T-helper 1 cell treated with Interleukin-12 subunit alpha and Interleukin-12 subunit beta and Interleukin-4 antibody, amounts not matched to agents 30 ng/mL and 1 ng/mL, for 36 hours (primary cell): ENCODE data around the gene HDAC4. TPM values are rescaled to one million over a fixed set of nuclear protein-coding genes. Genes with fewer than 3 reads are reported as not detected.

Experiments
- intact Hi-C: fragments of 100-400 bp; cut with micrococcal nuclease; formaldehyde crosslinking; loops from one replicate; pipeline ENCODE4 v1.15.1; 2024
- total RNA-seq: library from RNA; stranded (reverse); gene quantifications from 2 replicates; pipeline ENCODE4 v1.2.3, GENCODE V29; 2022

Gene HDAC4
- total RNA-seq, 1 donor from 2014 or later: 82.1 TPM

- intact Hi-C loops: no loop called here
These were observed 70.7 kb downstream of the HDAC4 start for GRCh38 chr2:239329972-239330572.

GRCh38 chr2:239329284-239329971 is 71.4 kb downstream of the HDAC4 start:
- intact Hi-C loops: no loop called here

- intact Hi-C loops: no loop called here
These were observed 72.2 kb downstream of the HDAC4 start for GRCh38 chr2:239328351-239329191.

DNA sequence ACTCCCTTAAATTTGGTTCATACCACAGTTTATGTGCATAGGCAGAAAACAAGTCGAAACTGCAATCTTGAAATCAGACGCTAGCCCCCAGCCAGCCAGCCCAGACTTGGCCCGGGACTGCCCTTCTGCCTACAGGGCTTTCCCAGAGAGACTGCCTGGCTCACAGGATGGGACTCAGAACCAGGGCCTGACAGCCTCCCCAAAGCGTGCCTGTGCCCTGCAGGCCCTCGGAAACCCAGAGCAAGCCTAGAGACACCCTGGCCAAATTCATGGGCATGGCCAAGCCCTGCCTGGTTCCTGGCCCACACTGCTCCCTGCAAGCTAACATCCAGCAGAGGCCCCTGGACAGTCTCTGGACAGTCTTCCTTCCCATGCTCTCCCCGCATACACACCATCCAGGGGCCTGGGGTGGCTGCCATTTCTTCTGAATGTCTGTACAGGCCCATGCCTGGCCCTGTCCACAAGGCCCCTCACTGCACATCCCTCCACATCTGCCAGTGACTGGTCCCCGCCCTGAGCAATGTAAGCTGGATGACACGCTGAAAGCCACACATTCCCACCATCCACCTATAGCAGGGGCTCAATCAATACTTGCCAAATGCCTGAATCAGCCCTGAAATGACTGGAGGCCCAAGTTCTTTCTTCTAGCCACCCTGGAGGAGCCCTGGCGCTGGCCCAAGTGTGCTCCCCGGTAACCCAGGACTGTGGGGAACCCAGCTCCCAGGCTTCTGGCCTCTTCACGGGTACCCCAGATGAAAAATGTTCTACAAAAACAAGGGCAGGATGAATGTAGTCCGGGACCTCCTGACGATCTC is 73.1 kb downstream of the HDAC4 start:
- intact Hi-C loops: loop anchor here (1.0 to 2.0 kb wide), 7 partner anchors 8 to 74 kb away; partner anchors contain the start of gene HDAC4

DNA sequence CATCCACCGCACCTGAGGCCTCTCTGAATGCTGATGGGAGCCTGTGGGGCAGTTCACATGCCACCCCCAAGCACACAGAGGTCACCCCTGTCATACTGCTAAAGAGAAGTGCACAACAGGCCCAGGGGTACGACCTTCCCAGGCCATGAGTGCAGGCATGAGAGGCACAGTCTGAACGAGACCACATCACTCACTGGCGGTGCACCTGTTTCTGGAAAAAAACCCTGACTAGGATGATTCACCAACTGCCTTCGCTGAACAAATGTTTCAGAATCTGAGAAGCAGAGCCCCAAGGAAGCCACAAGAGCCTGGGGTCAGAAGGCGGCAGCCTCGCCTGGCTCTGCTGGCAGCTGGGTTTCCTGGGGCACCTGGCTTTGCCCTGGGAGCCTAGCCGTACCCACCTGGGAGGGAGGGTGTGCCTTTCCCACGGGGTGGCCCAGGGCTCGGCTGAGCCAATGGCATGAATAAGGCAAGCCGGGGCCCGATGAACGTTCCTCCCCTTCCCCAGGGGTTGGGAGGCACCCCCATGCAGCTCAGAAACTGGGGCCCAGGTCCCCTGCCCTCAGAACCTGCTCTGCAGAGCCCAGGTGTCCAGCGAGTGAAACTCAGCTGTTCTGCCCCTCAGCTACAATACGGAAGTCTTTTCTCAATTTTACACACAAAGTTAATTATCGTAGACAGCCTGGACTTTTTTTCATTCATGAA is 73.8 kb downstream of the HDAC4 start:
- intact Hi-C loops: loop anchor here (1.0 to 2.0 kb wide), 8 partner anchors 8 to 74 kb away; partner anchors contain the start of gene HDAC4

GRCh38 chr2:239324456-239324855 is 76.4 kb downstream of the HDAC4 start:
- intact Hi-C loops: no loop called here

DNA sequence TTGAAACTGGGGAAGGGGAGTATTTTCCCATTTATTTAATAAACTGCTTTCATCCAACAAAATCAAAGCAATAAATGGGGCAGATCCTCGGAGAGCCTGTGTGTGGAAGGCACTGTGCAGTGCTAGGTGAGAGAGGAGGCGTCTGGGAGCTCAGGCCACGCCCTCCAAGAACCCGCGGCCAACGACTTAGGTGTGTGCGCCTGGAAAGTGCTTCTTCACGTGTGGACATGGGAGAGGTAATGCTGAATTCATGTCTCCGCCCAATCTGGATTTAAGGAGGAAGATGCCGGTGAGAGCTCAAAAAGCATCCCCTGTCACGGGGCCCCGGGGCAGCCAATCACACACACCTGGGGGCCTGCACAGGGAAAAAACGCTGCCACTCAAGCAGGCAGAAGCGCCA is 77.4 kb downstream of the HDAC4 start:
- intact Hi-C loops: no loop called here

GRCh38 chr2:239322416-239323086 is 78.3 kb downstream of the HDAC4 start:
- intact Hi-C loops: loop anchor here (1.0 kb wide), 5 partner anchors 47 to 79 kb away; partner anchors contain the start of gene HDAC4

GRCh38 chr2:239321596-239322415 is 79.0 kb downstream of the HDAC4 start:
- intact Hi-C loops: loop anchor here (1.0 to 2.0 kb wide), 8 partner anchors 24 to 1033 kb away; partner anchors contain the start of genes HDAC4 and PER2

GRCh38 chr2:239318790-239319661 is 81.8 kb downstream of the HDAC4 start:
- intact Hi-C loops: no loop called here

DNA sequence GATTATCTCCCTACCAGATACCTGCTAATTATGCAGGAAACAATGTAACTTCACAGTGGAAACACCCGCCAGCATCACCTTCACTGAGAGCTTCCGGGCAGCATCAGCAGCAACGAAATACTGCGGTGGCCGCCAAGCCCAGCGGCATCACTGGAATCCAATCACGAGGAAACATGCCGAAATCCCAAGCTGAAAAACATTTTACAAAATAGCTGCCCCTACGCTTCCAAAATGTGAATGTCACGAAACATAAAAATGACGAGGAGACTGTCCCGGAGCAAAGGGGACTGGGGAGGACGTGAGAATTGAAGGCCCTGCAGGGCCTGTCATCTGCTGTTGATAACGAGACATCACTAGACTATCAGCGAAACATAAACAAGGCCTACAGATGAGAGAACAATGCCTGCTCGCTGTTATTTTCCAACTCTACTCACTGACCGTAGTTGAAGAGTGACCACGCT is 82.6 kb downstream of the HDAC4 start:
- intact Hi-C loops: no loop called here

GRCh38 chr2:239316562-239317465 is 84.0 kb downstream of the HDAC4 start:
- intact Hi-C loops: no loop called here

DNA sequence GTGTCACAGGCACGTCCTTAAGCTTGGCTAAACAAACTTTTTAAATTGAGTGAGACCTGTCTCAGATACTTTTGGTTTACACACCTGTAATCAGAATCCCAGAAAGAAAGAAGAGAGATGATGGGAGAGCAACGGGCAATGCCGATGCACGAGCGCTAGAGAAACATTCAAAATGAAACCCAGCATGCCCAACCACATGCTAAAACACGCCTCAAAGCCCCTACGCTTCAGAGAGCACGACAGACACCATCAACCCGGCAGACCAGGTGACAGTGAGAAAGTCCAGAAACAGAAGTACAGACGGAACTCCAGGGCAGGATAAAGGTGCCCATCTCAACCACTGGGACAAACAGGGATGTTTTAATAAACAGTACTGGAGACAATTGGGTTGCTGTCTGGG is 85.5 kb downstream of the HDAC4 start:
- intact Hi-C loops: no loop called here

- intact Hi-C loops: no loop called here
These were observed 87.0 kb downstream of the HDAC4 start for GRCh38 chr2:239313776-239314175.

GRCh38 chr2:239312741-239313667 is 87.8 kb downstream of the HDAC4 start:
- intact Hi-C loops: no loop called here

- intact Hi-C loops: no loop called here
These were observed 88.7 kb downstream of the HDAC4 start for GRCh38 chr2:239312081-239312511.
